Measurements from ENCODE around the gene MYOC. TPM values are rescaled to one million over a fixed set of nuclear protein-coding genes. Genes with fewer than 3 reads are reported as not detected.
"Not testable (repeated sequence)": the region's sequence is repeated elsewhere in the genome, so short reads cannot be mapped to it uniquely, and the experiment has no call there.

MYOC gene
- total RNA-seq, 1 donor from 2014 or later, result not detected

GRCh38 chr1:171625225-171625624, 27.3 kb downstream of the MYOC start:
- no peak overlapping the region for H3K4me3 Mint-ChIP-seq
- no peaks in the 10 kb centered on the region for H3K36me3 Mint-ChIP-seq
- peaks cover 6% of the 10 kb centered on the region for H3K4me1 Mint-ChIP-seq (ENCODE audit: unreplicated experiment)
- no peak for DNase-seq (ENCODE audit: extremely low spot score, unreplicated experiment)
- no peaks in the 10 kb centered on the region for H3K9me3 Mint-ChIP-seq
- no peak for TF ChIP-seq CTCF (conservative IDR thresholded peaks at IDR 0.05)
- no peak overlapping the region for H3K27ac Mint-ChIP-seq
- no peaks in the 10 kb centered on the region for H3K27me3 Mint-ChIP-seq

- DNase-seq (ENCODE audit: extremely low spot score, unreplicated experiment), result no peak
- Mint-ChIP-seq H3K27me3 (no peaks in the 10 kb centered on the region), H3K27ac (no peak overlapping the region), H3K4me1 (ENCODE audit: unreplicated experiment) (peaks cover 6% of the 10 kb centered on the region), H3K9me3 (no peaks in the 10 kb centered on the region), H3K4me3 (no peak overlapping the region), H3K36me3 (no peaks in the 10 kb centered on the region)
- TF ChIP-seq CTCF (conservative IDR thresholded peaks at IDR 0.05), result no peak
Measured at GRCh38 chr1:171623651-171624331, 28.7 kb downstream of the MYOC start.

DNA sequence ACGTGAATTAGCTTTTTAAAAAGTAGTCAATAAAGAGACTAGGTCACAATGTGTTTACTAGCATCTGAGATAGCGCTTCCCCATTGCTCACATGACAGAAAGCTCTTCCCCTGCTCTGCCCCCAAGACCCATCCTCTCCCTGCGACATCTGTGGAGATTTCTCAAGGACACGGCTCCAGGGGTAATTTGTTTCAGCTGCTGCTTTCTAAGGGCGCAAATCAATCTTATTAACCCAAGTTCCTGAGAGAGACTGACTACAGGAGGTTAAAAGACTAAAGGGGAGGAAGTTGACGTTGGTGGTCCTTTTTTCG, 30.4 kb downstream of the MYOC start, which contains the start of gene MYOCOS:
MYOCOS (plus strand) TSS at position 92 of the 311 bp plus-strand sequence. CDS start 1,641 bp downstream, outside the sequence.
- no peaks in the 10 kb centered on the region for H3K36me3 Mint-ChIP-seq
- H3K9me3 Mint-ChIP-seq, result no peaks in the 10 kb centered on the region
- no peaks in the 10 kb centered on the region for H3K27me3 Mint-ChIP-seq
- H3K4me3 Mint-ChIP-seq, result no peak within 1 kb of the TSS
- H3K27ac Mint-ChIP-seq, result no peak within 1 kb of the TSS
- no peak for DNase-seq (ENCODE audit: extremely low spot score, unreplicated experiment)
- peaks cover 6% of the 10 kb centered on the region for H3K4me1 Mint-ChIP-seq (ENCODE audit: unreplicated experiment)
- no peak for TF ChIP-seq CTCF (conservative IDR thresholded peaks at IDR 0.05)

- Mint-ChIP-seq H3K27ac (no peak overlapping the region), H3K36me3 (no peaks in the 10 kb centered on the region), H3K4me3 (no peak overlapping the region), H3K27me3 (no peaks in the 10 kb centered on the region), H3K4me1 (ENCODE audit: unreplicated experiment) (no peaks in the 10 kb centered on the region), H3K9me3 (no peaks in the 10 kb centered on the region)
- DNase-seq (ENCODE audit: extremely low spot score, unreplicated experiment), result no peak
- no peak for TF ChIP-seq CTCF (conservative IDR thresholded peaks at IDR 0.05)
Measured at GRCh38 chr1:171616586-171616985, 35.9 kb downstream of the MYOC start.

DNA sequence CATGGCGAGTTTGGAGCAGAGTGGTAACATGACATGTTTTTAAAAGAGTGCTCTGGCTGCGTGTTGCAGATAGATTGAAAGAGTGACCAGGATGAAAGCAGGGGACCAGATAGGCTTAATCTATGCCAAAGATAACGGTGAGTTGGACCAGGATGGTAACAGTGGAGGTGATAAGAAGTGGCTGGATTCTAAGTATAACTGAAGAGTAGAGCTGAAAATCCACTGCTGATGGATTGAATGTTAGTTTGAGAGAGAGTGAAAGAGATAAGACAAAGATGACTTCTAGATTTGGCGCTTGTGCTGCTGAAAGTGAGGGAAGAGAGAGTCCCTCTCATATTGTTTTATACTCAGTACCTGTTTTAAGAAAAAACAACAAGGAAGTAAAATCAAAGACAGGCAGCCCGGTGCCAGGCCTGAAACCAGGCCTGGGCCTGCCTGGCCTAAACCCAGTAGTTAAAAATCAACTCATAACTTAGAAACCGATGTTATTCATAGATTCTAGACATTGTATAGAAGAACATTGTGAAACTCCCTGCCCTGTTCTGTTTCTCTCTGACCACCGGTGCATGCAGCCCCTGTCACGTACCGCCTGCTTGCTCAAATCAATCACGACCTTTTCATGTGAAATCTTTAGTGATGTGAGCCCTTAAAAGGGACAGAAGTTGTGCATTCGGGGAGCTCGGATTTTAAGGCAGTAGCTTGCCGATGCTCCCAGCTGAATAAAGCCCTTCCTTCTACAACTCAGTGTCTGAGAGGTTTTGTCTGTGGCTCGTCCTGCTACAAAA, 37.2 kb downstream of the MYOC start:
- DNase-seq (ENCODE audit: extremely low spot score, unreplicated experiment); H3K4me3 Mint-ChIP-seq; H3K27ac Mint-ChIP-seq; H3K36me3 Mint-ChIP-seq; H3K4me1 Mint-ChIP-seq (ENCODE audit: unreplicated experiment); H3K9me3 Mint-ChIP-seq; H3K27me3 Mint-ChIP-seq: not testable (repeated sequence)

DNA sequence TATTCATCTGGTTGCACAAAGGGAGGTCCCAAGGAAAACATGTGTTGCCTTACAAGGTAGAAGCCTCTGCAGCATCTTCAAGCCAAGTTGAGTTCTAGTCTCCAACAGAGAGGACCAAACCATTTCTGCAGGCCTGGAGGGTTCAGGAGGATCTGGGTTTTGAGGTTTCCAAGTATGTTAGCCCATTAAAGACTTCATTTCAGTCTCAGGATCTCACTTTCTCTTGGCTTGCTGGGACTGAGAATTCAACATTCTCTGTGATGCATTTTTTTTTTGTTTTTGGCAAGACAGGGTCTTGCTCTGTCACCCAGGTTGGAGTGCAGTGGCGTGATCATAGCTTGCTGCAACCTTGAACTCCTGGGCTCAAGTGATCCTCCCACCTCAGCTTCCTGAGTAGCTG, 39.2 kb downstream of the MYOC start:
- Mint-ChIP-seq H3K36me3 (no peaks in the 10 kb centered on the region), H3K27me3 (no peaks in the 10 kb centered on the region), H3K9me3 (no peaks in the 10 kb centered on the region), H3K4me1 (ENCODE audit: unreplicated experiment) (no peaks in the 10 kb centered on the region), H3K4me3 (no peak overlapping the region), H3K27ac (no peak overlapping the region)
- TF ChIP-seq CTCF (conservative IDR thresholded peaks at IDR 0.05), result no peak
- DNase-seq (ENCODE audit: extremely low spot score, unreplicated experiment), result no peak
